HCT116 (cell line): ENCODE results near the gene MYO7B. TPM values are rescaled to one million over a fixed set of nuclear protein-coding genes. Genes with fewer than 3 reads are reported as not detected.
A peak's percentile ranks its signal among the peaks of the same experiment; 100 is the strongest.

Source experiments
- ATAC-seq: fragments of 200-7000 bp; cut with Tn5 transposase; 2 replicates; pipeline ENCODE4 v1.9.1; 2020; ENCODE audit warnings: mild to moderate bottlenecking, moderate library complexity
- BruUV-seq: library from RNA; stranded (reverse); fragments of 400-500 nt; replicated peaks from 2 replicates; lab custom pipeline; 2021; lab: Mats Ljungman, UMichigan
- CTCF ChIA-PET: fragments of 300-600 bp; sonication (Branson Sonifier 250); formaldehyde crosslinking; loops from one replicate; lab custom pipeline; 2021; ENCODE audit warnings: antibody characterized with exemption; lab: Charles Lee
- POLR2A ChIA-PET: fragments of 300-600, 350-600 bp; sonication (Branson Sonifier 250); formaldehyde crosslinking; loops from one replicate; lab custom pipeline; 2021; ENCODE audit warnings: antibody characterized with exemption; lab: Charles Lee
- RAD21 ChIA-PET, 2 experiments: fragments of 300-600 bp; sonication (Branson Sonifier 250); formaldehyde crosslinking; loops; one replicate each; lab custom pipeline; 2023; ENCODE audit warnings: low total read pairs in 2 of 2; ENCODE audit not compliant: uncharacterized antibody in 2 of 2, unreplicated experiment in 2 of 2, low non-redundant PET in 1 of 2; lab: Charles Lee
- DNase-seq: peaks from one replicate; pipeline ENCODE4 v3.0.0-alpha.2; 2010; ENCODE audit warnings: low read depth, low spot score
- H2AFZ ChIP-seq: fragments of 200-600 bp; shearing (Covaris generic), sonication (generic); 2 replicates; pipeline ENCODE4 v1.6.1; 2017; ENCODE audit warnings: low read depth, mixed run types, mixed read lengths, antibody characterized with exemption, low read length; ENCODE audit not compliant: poor library complexity, severe bottlenecking
- H3K27ac ChIP-seq: 2 replicates; pipeline ENCODE4 v1.5.1; 2012; ENCODE audit warnings: low read depth, low read length
- H3K27me3 ChIP-seq: fragments of 200-600 bp; sonication (generic); 2 replicates; pipeline ENCODE4 v1.6.1; 2016; ENCODE audit warnings: mixed run types, low read length, mixed read lengths; ENCODE audit not compliant: insufficient read depth
- H3K36me3 ChIP-seq, 2 experiments: fragments of 200-500 bp in 1 of 2; fragments of 200-600 bp in 1 of 2; sonication (Bioruptor generic) in 1 of 2; sonication (generic) in 1 of 2; 2 replicates each; pipeline versions ENCODE4 v1.5.1 to v1.6.1; 2014 to 2016; ENCODE audit warnings: low read length in 2 of 2, inconsistent platforms in 1 of 2, mixed read lengths in 1 of 2, mixed run types in 1 of 2; ENCODE audit not compliant: insufficient read depth in 2 of 2, control insufficient read depth in 1 of 2
- H3K4me1 ChIP-seq, 2 experiments: fragments of 200-600 bp in 1 of 2; sonication (generic) in 1 of 2; 2 replicates each; pipeline versions ENCODE4 v1.5.1 to v1.6.1; 2012 to 2017; ENCODE audit warnings: low read length in 2 of 2, inconsistent platforms in 1 of 2, mild to moderate bottlenecking in 1 of 2, mixed read lengths in 1 of 2, mixed run types in 1 of 2, moderate library complexity in 1 of 2; ENCODE audit not compliant: insufficient read depth in 2 of 2, control insufficient read depth in 1 of 2
- H3K4me2 ChIP-seq: fragments of 200-600 bp; sonication (generic); 2 replicates; pipeline ENCODE4 v1.6.1; 2017; ENCODE audit warnings: mixed run types, low read length, mixed read lengths
- H3K4me3 ChIP-seq, 2 experiments: fragments of 200-600 bp in 1 of 2; sonication (generic) in 1 of 2; replicated peaks in 1 of 2; 2 replicates each; pipeline ENCODE4 v1.5.1; 2011 to 2016; ENCODE audit warnings: low read length in 2 of 2, control low read depth in 1 of 2, low read depth in 1 of 2, mild to moderate bottlenecking in 1 of 2, mixed read lengths in 1 of 2, mixed run types in 1 of 2
- H3K79me2 ChIP-seq: fragments of 200-600 bp; sonication (generic); 2 replicates; pipeline ENCODE4 v1.6.1; 2017; ENCODE audit warnings: mild to moderate bottlenecking, mixed run types, low read length, moderate library complexity, mixed read lengths; ENCODE audit not compliant: insufficient read depth
- H3K9ac ChIP-seq: fragments of 200-600 bp; sonication (generic); 2 replicates; pipeline ENCODE4 v1.6.1; 2016; ENCODE audit warnings: low read length, mixed read lengths
- H3K9me2 ChIP-seq: fragments of 200-600 bp; sonication (generic), shearing (Covaris generic); 2 replicates; pipeline ENCODE4 v1.6.1; 2017; ENCODE audit warnings: mixed run types, mild to moderate bottlenecking, moderate library complexity; ENCODE audit not compliant: insufficient read depth
- H3K9me3 ChIP-seq, 2 experiments: fragments of 200-500 bp in 1 of 2; fragments of 200-600 bp in 1 of 2; sonication (Bioruptor generic) in 1 of 2; sonication (generic) in 1 of 2; 2 replicates each; pipeline ENCODE4 v1.6.1; 2014 to 2017; ENCODE audit warnings: low read length in 2 of 2, mixed read lengths in 2 of 2, inconsistent platforms in 1 of 2, low read depth in 1 of 2, mild to moderate bottlenecking in 1 of 2, mixed run types in 1 of 2, moderate library complexity in 1 of 2; ENCODE audit not compliant: control insufficient read depth in 1 of 2, insufficient read depth in 1 of 2
- H4K20me1 ChIP-seq: fragments of 200-600 bp; sonication (generic), shearing (Covaris generic); 2 replicates; pipeline ENCODE4 v1.6.1; 2017; ENCODE audit warnings: mixed run types, mild to moderate bottlenecking, moderate library complexity; ENCODE audit not compliant: insufficient read depth
- CBX3 ChIP-seq: IDR thresholded peaks from 2 replicates; pipeline ENCODE4 v1.6.1; 2012; ENCODE audit warnings: low read depth
- CTCF ChIP-seq, 3 experiments: fragments of 200-600 bp in 1 of 3; sonication (generic) in 1 of 3; IDR thresholded peaks in 2 of 3; conservative IDR thresholded peaks in 1 of 3; 2 replicates each; pipeline ENCODE4 v1.5.1; 2012 to 2017; ENCODE audit warnings: low read depth in 2 of 3, low read length in 2 of 3, antibody characterized with exemption in 1 of 3, borderline replicate concordance in 1 of 3, control low read depth in 1 of 3, mild to moderate bottlenecking in 1 of 3, mixed read lengths in 1 of 3, mixed run types in 1 of 3, moderate library complexity in 1 of 3; ENCODE audit not compliant: insufficient read depth in 1 of 3
- EZH2 ChIP-seq: fragments of 200-600 bp; sonication (generic); IDR thresholded peaks from 2 replicates; pipeline ENCODE4 v1.6.1; 2017; ENCODE audit warnings: antibody characterized with exemption, mixed run types
- POLR2AphosphoS5 ChIP-seq: IDR thresholded peaks from 2 replicates; pipeline ENCODE4 v1.6.1; 2011; ENCODE audit warnings: mild to moderate bottlenecking, low read depth, low read length, moderate library complexity
- RAD21 ChIP-seq: IDR thresholded peaks from 2 replicates; pipeline ENCODE4 v1.6.1; 2012; ENCODE audit warnings: low read depth, mild to moderate bottlenecking
- SIN3A ChIP-seq: IDR thresholded peaks from 2 replicates; pipeline ENCODE4 v1.6.1; 2012; ENCODE audit warnings: low read depth
- intact Hi-C: fragments of 100-400 bp; cut with micrococcal nuclease; formaldehyde crosslinking; loops from 2 replicates; pipeline ENCODE4 v1.10.0; 2022
- total RNA-seq: library from RNA; stranded (reverse); gene quantifications from one replicate; pipeline ENCODE4 v1.2.1, GENCODE V29; 2021; ENCODE audit not compliant: unreplicated experiment

The MYO7B gene
- total RNA-seq, 1 experiment from 2014 or later = 0.07 TPM

GRCh38 chr2:127591221-127591923, 55.9 kb downstream of the MYO7B start:
- Histone ChIP-seq H3K27ac (no peak overlapping the region), H3K9me3 (no peaks in the 10 kb centered on the region), H3K9ac (no peak overlapping the region), H3K9me2 (no peaks in the 10 kb centered on the region), H2AFZ (peak overlapping the region; percentile 94), H3K4me2 (0 out of 2 replicates have a peak overlapping the region, but pooled peaks have one; percentile 27), H3K79me2 (no peaks in the 10 kb centered on the region), H3K27me3 (no peaks in the 10 kb centered on the region), H3K36me3 (no peaks in the 10 kb centered on the region), H4K20me1 (no peaks in the 10 kb centered on the region), H3K4me1 (peaks cover 0 to 8% of the 10 kb centered on the region in 2 experiments; a peak in 1 of 4 replicates), H3K4me3 (no peak overlapping the region)
- DNase-seq (peak; percentile 64), ATAC-seq (peak; percentile 98)
- ChIA-PET RAD21 (interaction anchor here (0.6 to 1.6 kb wide), 10 partner anchors 47 to 493 kb away, joined by 3 to 15 read pairs (median 3); partner anchors contain the start of gene ERCC3 (in 1 of the 2)), CTCF (interaction anchor here (0.6 to 2.5 kb wide), 29 partner anchors 8 to 400 kb away, joined by 3 to 97 read pairs (median 5); partner anchors contain the start of genes LIMS2 and SFT2D3), POLR2A (interaction anchor here (0.5 to 1.2 kb wide), 6 partner anchors 45 to 394 kb away, joined by 3 to 6 read pairs (median 4); partner anchors contain the start of gene IWS1)
- intact Hi-C loops = loop anchor here (1.0 to 2.0 kb wide), 2 partner anchors 58 to 109 kb away; partner anchors contain the start of gene SFT2D3
- BruUV-seq = no TSS peak
- TF ChIP-seq POLR2AphosphoS5 (no peak), CBX3 (peak; percentile 33; the same call in 1 of the 2 replicates), SIN3A (no peak), RAD21 (peak; percentile 98), EZH2 (no peak), CTCF (IDR thresholded peaks at IDR 0.05 in 2 of 3, conservative IDR thresholded peaks at IDR 0.05 in 1 of 3; ENCODE audit: borderline replicate concordance in 1 of 3, insufficient read depth in 1 of 3, low read depth in 2 of 3, low read length in 2 of 3) (peak; percentile 97 to 100 (median 99))
